Immature natural killer cell (primary cell): ENCODE data around the gene SORCS2. TPM values are rescaled to one million over a fixed set of nuclear protein-coding genes. Genes with fewer than 3 reads are reported as not detected.

Experiments used
- DNase-seq, 3 donors: peaks; one replicate each; pipeline ENCODE4 v3.0.0; 2022; ENCODE audit warnings: mixed read lengths in 1 of 3
- H3K27ac Mint-ChIP-seq, 6 donors: one replicate each; pipeline ENCODE4 v1.8.0; 2020; ENCODE audit warnings: mixed read lengths in 6 of 6, mild to moderate bottlenecking in 5 of 6, inconsistent platforms in 4 of 6, moderate library complexity in 3 of 6
- H3K27me3 Mint-ChIP-seq, 3 donors: one replicate each; pipeline ENCODE4 v1.8.0; 2020 to 2021; ENCODE audit warnings: low read depth in 3 of 3, mild to moderate bottlenecking in 3 of 3, mixed read lengths in 3 of 3, moderate library complexity in 3 of 3, inconsistent platforms in 1 of 3
- H3K36me3 Mint-ChIP-seq, 3 donors: one replicate each; pipeline ENCODE4 v1.8.0; 2020; ENCODE audit warnings: mixed read lengths in 3 of 3, inconsistent platforms in 2 of 3, mild to moderate bottlenecking in 2 of 3
- H3K4me1 Mint-ChIP-seq, 2 donors: one replicate each; pipeline ENCODE4 v1.8.0; 2020; ENCODE audit warnings: inconsistent platforms in 2 of 2, mild to moderate bottlenecking in 2 of 2, mixed read lengths in 2 of 2, moderate library complexity in 1 of 2
- H3K4me3 Mint-ChIP-seq, 5 donors: one replicate each; pipeline ENCODE4 v1.8.0; 2020; ENCODE audit warnings: mild to moderate bottlenecking in 5 of 5, mixed read lengths in 5 of 5, inconsistent platforms in 3 of 5, moderate library complexity in 3 of 5
- H3K9me3 Mint-ChIP-seq, 6 donors: one replicate each; pipeline ENCODE4 v1.8.0; 2020; ENCODE audit warnings: mild to moderate bottlenecking in 6 of 6, mixed read lengths in 6 of 6, inconsistent platforms in 4 of 6, moderate library complexity in 3 of 6
- polyA plus RNA-seq, 3 donors: library from polyadenylated mRNA; unstranded; fragments of 300-500 nt; fragmentation: Illumina TruSeq; gene quantifications; one replicate each; pipeline ENCODE4 v1.2.3, GENCODE V29; 2021

SORCS2 gene
- polyA plus RNA-seq, 3 donors from 2014 or later: 0.04 to 0.16 TPM; not detected in 1

GRCh38 chr4:7467471-7467870 lies 275.1 kb downstream of the SORCS2 start:
- no peaks in the 10 kb centered on the region for H3K4me1 Mint-ChIP-seq
- peaks cover 0 to 4% (median 0%) of the 10 kb centered on the region in 6 donors for H3K9me3 Mint-ChIP-seq
- H3K27me3 Mint-ChIP-seq: peaks cover 3 to 16% (median 4%) of the 10 kb centered on the region in 3 donors
- peaks cover 0 to 5% (median 0%) of the 10 kb centered on the region in 3 donors for H3K36me3 Mint-ChIP-seq
- DNase-seq: no peak
- no peak overlapping the region for H3K4me3 Mint-ChIP-seq
- H3K27ac Mint-ChIP-seq: no peak overlapping the region

- no peaks in the 10 kb centered on the region for H3K4me1 Mint-ChIP-seq
- peak overlapping the region in 3 of 6 donors; percentile 2 to 19 (median 7) for H3K27ac Mint-ChIP-seq
- H3K27me3 Mint-ChIP-seq: peaks cover 4 to 16% (median 6%) of the 10 kb centered on the region in 3 donors
- peaks cover 0 to 4% (median 0%) of the 10 kb centered on the region in 6 donors for H3K9me3 Mint-ChIP-seq
- no peak for DNase-seq
- H3K4me3 Mint-ChIP-seq: no peak overlapping the region
- peaks cover 0 to 8% (median 0%) of the 10 kb centered on the region in 3 donors for H3K36me3 Mint-ChIP-seq
Observed at GRCh38 chr4:7469023-7469422, 276.7 kb downstream of the SORCS2 start.

- Mint-ChIP-seq H3K4me1 (no peaks in the 10 kb centered on the region), H3K27ac (peak overlapping the region in 1 of 6 donors; percentile 31), H3K36me3 (peaks cover 0 to 8% (median 0%) of the 10 kb centered on the region in 3 donors), H3K27me3 (peaks cover 2 to 14% (median 5%) of the 10 kb centered on the region in 3 donors), H3K9me3 (peaks cover 0 to 4% (median 0%) of the 10 kb centered on the region in 6 donors), H3K4me3 (no peak overlapping the region)
- no peak for DNase-seq
Observed at GRCh38 chr4:7470111-7470510, 277.8 kb downstream of the SORCS2 start.

- H3K4me1 Mint-ChIP-seq: no peaks in the 10 kb centered on the region
- no peak for DNase-seq
- H3K9me3 Mint-ChIP-seq: peaks cover 0 to 2% (median 0%) of the 10 kb centered on the region in 6 donors
- H3K4me3 Mint-ChIP-seq: no peak overlapping the region
- peaks cover 2 to 12% (median 5%) of the 10 kb centered on the region in 3 donors for H3K27me3 Mint-ChIP-seq
- H3K36me3 Mint-ChIP-seq: peaks cover 0 to 4% (median 0%) of the 10 kb centered on the region in 3 donors
- H3K27ac Mint-ChIP-seq: no peak overlapping the region
Observed at GRCh38 chr4:7470522-7471128, 278.3 kb downstream of the SORCS2 start.

- Mint-ChIP-seq H3K4me3 (no peak overlapping the region), H3K27ac (no peak overlapping the region), H3K9me3 (no peaks in the 10 kb centered on the region), H3K4me1 (no peaks in the 10 kb centered on the region), H3K36me3 (peaks cover 0 to 3% (median 0%) of the 10 kb centered on the region in 3 donors), H3K27me3 (peaks cover 2 to 13% (median 6%) of the 10 kb centered on the region in 3 donors)
- DNase-seq: no peak
Observed at GRCh38 chr4:7472442-7473013, 280.2 kb downstream of the SORCS2 start.

GRCh38 chr4:7473081-7473480 lies 280.7 kb downstream of the SORCS2 start:
- no peaks in the 10 kb centered on the region for H3K9me3 Mint-ChIP-seq
- no peak for DNase-seq
- no peaks in the 10 kb centered on the region for H3K4me1 Mint-ChIP-seq
- H3K36me3 Mint-ChIP-seq: peaks cover 0 to 3% (median 0%) of the 10 kb centered on the region in 3 donors
- peaks cover 2 to 13% (median 6%) of the 10 kb centered on the region in 3 donors for H3K27me3 Mint-ChIP-seq
- no peak overlapping the region for H3K27ac Mint-ChIP-seq
- no peak overlapping the region for H3K4me3 Mint-ChIP-seq

GRCh38 chr4:7474320-7474719 lies 282.0 kb downstream of the SORCS2 start:
- H3K36me3 Mint-ChIP-seq: peaks cover 0 to 3% (median 0%) of the 10 kb centered on the region in 3 donors
- H3K4me1 Mint-ChIP-seq: no peaks in the 10 kb centered on the region
- H3K9me3 Mint-ChIP-seq: no peaks in the 10 kb centered on the region
- DNase-seq: no peak
- peaks cover 4 to 13% (median 6%) of the 10 kb centered on the region in 3 donors for H3K27me3 Mint-ChIP-seq
- H3K4me3 Mint-ChIP-seq: no peak overlapping the region
- H3K27ac Mint-ChIP-seq: no peak overlapping the region

GRCh38 chr4:7475207-7475606 lies 282.9 kb downstream of the SORCS2 start:
- Mint-ChIP-seq H3K36me3 (peaks cover 0 to 3% (median 0%) of the 10 kb centered on the region in 3 donors), H3K27ac (no peak overlapping the region), H3K27me3 (peaks cover 6 to 9% (median 9%) of the 10 kb centered on the region in 3 donors), H3K9me3 (no peaks in the 10 kb centered on the region), H3K4me1 (no peaks in the 10 kb centered on the region), H3K4me3 (no peak overlapping the region)
- DNase-seq: no peak

GRCh38 chr4:7476820-7477219 lies 284.5 kb downstream of the SORCS2 start:
- H3K36me3 Mint-ChIP-seq: peaks cover 0 to 3% (median 0%) of the 10 kb centered on the region in 3 donors
- H3K4me1 Mint-ChIP-seq: no peaks in the 10 kb centered on the region
- DNase-seq: no peak

GRCh38 chr4:7477695-7478094 lies 285.4 kb downstream of the SORCS2 start:
- no peaks in the 10 kb centered on the region for H3K4me1 Mint-ChIP-seq
- peaks cover 2 to 7% (median 3%) of the 10 kb centered on the region in 3 donors for H3K27me3 Mint-ChIP-seq
- no peak overlapping the region for H3K27ac Mint-ChIP-seq
- no peak for DNase-seq
- no peak overlapping the region for H3K4me3 Mint-ChIP-seq
- no peaks in the 10 kb centered on the region for H3K9me3 Mint-ChIP-seq
- H3K36me3 Mint-ChIP-seq: peaks cover 0 to 2% (median 0%) of the 10 kb centered on the region in 3 donors

More at GRCh38 chr4:7476820-7477219, 284.5 kb downstream of the SORCS2 start:
- Mint-ChIP-seq H3K9me3 (no peaks in the 10 kb centered on the region), H3K27me3 (peaks cover 6 to 9% (median 8%) of the 10 kb centered on the region in 3 donors), H3K4me3 (no peak overlapping the region), H3K27ac (no peak overlapping the region)

- Mint-ChIP-seq H3K27me3 (peaks cover 2 to 7% (median 3%) of the 10 kb centered on the region in 3 donors), H3K36me3 (no peaks in the 10 kb centered on the region), H3K4me1 (no peaks in the 10 kb centered on the region)
Observed at GRCh38 chr4:7478665-7479064, 286.3 kb downstream of the SORCS2 start.

GRCh38 chr4:7480423-7480822 lies 288.1 kb downstream of the SORCS2 start:
- Mint-ChIP-seq H3K9me3 (no peaks in the 10 kb centered on the region), H3K4me3 (no peak overlapping the region), H3K4me1 (no peaks in the 10 kb centered on the region), H3K36me3 (no peaks in the 10 kb centered on the region), H3K27ac (no peak overlapping the region), H3K27me3 (peaks cover 2 to 11% (median 4%) of the 10 kb centered on the region in 3 donors)
- DNase-seq: no peak

More at GRCh38 chr4:7478665-7479064, 286.3 kb downstream of the SORCS2 start:
- Mint-ChIP-seq H3K4me3 (no peak overlapping the region), H3K9me3 (no peaks in the 10 kb centered on the region), H3K27ac (peak overlapping the region in 1 of 6 donors; percentile 32)
- no peak for DNase-seq

GRCh38 chr4:7481227-7481626 lies 288.9 kb downstream of the SORCS2 start:
- Mint-ChIP-seq H3K4me3 (no peak overlapping the region), H3K27me3 (peaks cover 0 to 11% (median 6%) of the 10 kb centered on the region in 3 donors), H3K27ac (no peak overlapping the region), H3K4me1 (no peaks in the 10 kb centered on the region), H3K36me3 (no peaks in the 10 kb centered on the region), H3K9me3 (no peaks in the 10 kb centered on the region)
- DNase-seq: no peak

GRCh38 chr4:7485096-7485495 lies 292.8 kb downstream of the SORCS2 start:
- Mint-ChIP-seq H3K4me3 (no peak overlapping the region), H3K27ac (no peak overlapping the region), H3K4me1 (no peaks in the 10 kb centered on the region), H3K9me3 (no peaks in the 10 kb centered on the region), H3K27me3 (peaks cover 7 to 13% (median 13%) of the 10 kb centered on the region in 3 donors), H3K36me3 (no peaks in the 10 kb centered on the region)
- no peak for DNase-seq
